ENCODE data around the gene KEAP1.
A peak's percentile ranks its signal among the peaks of the same experiment; 100 is the strongest.
"Not testable (repeated sequence)": the region's sequence is repeated elsewhere in the genome, so short reads cannot be mapped to it uniquely, and the experiment has no call there.

KEAP1 gene

GRCh38 chr19:10491472-10492047, 11.6 kb downstream of the KEAP1 start:
- DNase-seq, result no peak

DNA sequence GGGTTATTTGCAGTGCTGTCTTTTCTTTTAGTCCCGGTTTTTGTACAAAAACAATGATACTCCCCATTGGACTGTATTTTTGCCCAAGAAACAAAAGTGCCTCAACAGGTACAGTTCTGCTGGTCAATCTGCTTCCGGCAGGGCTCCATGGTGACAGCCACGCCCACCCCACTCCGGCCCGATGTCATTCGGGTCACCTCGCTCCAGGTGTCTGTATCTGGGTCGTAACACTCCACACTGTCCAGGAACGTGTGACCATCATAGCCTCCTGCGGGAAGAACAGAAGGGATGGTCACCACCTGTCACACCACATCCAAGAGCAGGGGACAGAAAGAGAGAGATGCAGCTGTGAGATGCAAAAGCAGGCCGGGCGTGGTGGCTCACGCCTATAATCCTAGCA, 16.6 kb downstream of the KEAP1 start:
- no peak for DNase-seq

DNA sequence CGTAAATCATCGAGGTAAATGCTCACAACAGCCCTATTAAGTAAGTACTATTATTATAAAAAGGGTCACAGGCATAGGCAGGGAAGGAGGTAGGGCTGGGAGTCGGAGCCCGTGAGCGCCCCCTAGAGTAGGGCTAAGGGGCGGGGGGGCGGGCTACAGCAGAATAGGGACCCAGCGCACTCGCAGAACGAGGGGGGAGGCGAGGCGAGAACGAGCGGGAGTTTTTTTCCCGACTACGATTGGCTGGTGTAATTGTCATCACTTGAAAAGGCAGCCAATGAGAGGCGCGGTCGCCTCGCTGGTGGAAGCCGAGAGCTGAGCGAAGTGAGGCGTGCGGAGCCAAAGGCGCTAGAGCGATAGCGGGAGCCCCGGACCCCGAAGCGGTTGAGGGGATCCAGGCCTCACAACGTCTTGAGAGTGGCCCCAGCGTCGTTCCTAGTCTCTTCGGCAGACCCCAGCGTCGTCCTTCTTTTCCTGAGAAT, 24.2 kb downstream of the KEAP1 start:
- peak; percentile 96 for DNase-seq

DNA sequence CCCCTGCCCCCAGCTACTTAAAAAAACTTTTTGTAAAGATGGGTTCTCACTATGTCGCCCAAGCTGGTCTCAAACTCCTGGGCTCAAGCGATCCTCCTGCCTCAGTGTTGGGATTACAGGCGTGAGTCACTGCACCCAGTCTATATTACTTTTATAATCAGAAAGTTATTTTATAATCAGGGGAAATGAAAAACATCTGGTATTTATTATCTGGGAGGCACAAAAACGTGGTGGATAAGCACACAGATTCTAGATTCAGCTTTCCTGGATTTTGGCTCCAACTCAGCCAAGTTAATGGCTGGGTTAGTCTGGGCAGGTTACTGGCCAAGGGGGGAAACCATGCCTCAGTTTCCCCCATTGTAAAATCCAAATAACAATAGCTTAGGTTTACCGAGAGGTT, 24.7 kb downstream of the KEAP1 start:
- no peak for DNase-seq

DNA sequence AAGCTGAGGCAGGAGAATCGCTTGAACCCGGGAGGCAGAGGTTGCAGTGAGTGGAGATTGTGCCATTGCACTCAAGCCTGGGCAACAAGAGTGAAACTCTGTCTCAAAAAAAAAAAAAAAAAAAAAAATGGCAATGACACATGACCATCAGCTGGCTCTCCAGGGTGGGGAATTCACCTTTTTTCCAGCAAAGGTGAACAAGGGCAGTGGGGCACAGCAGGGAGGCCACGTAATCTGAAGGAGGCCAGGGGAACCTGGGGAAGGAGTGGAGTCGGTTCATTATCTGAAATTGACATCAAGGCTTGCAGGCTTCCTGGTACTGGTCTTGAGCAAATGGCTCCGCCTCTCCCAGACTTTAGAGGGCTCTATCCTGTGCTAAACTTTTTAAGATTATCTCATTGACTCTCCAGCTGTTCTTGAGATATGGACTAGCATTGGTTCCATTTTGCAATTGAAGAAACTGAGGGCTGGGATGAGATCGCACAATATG, 28.1 kb downstream of the KEAP1 start:
- DNase-seq, result no peak

DNA sequence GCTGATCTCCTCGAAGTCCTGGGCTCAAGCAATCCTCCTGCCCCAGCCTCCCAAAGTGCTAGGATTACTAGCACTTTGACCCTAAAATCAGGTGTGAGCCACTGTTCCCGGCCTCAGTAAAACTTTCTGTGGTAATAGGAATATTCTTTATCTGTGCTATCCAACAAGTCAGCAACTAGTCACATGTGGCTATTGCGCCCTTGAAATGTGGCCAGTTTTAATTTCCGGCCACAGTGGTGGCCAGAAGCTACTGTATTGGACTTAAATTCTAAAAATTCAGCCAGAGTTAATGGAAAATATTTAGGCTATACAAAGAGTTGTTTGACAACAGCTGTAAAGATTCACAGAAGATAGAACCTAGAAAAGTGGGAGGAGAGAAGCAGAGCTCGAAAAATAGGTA, 30.0 kb downstream of the KEAP1 start:
- DNase-seq, result no peak

GRCh38 chr19:10471909-10472308, 31.2 kb downstream of the KEAP1 start:
- DNase-seq, result peak; percentile 59

GRCh38 chr19:10468133-10468532, 35.0 kb downstream of the KEAP1 start:
- no peak for DNase-seq

- no peak for DNase-seq
Observed at GRCh38 chr19:10467104-10467706, 36.0 kb downstream of the KEAP1 start.

DNA sequence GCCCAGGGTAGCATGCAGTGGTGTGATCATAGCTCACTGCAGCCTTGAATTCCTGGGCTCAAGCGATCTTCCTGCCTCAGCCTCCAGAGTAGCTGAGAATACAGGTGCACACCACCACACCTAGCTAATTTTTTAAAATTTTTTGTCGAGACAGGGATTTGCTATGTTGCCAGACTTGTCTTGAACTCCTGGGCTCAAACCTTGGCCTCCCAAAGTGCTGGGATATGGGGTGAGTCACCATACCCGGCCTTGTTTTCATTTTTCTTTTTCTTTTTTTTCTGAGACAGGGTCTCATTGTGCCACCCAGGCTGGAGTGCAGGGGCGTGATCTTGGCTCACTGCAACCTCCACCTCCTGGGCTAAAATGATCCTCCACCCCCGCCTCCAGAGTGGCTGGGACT, 38.7 kb downstream of the KEAP1 start:
- no peak for DNase-seq

GRCh38 chr19:10462557-10462956, 40.6 kb downstream of the KEAP1 start:
- no peak for DNase-seq

GRCh38 chr19:10462042-10462441, 41.1 kb downstream of the KEAP1 start:
- not testable (repeated sequence) for DNase-seq

- DNase-seq, result peak; percentile 90
Observed at GRCh38 chr19:10461047-10461949, 41.9 kb downstream of the KEAP1 start.

- no peak for DNase-seq
Observed at GRCh38 chr19:10460714-10461046, 42.5 kb downstream of the KEAP1 start.

- not testable (repeated sequence) for DNase-seq
Observed at GRCh38 chr19:10458733-10459132, 44.4 kb downstream of the KEAP1 start.

DNA sequence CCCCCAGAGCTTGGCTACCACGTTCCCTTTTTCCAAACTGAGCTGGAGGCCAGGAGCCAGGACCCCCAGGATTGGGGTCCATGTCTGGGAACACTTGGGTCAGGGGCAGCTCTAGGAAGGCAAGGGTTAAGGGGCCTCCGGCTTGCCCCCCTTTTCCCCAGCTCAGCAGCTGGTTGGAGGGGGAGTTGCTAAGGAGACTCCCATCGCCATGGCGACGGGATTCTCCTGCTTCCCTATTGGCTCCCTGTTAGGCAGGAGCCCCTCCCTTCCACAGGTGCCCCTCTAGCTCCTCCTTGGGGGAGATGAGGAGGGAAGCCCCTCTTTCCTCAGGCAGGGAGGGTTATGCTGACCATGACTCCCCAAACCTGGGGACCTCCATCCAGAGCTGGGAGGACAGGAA, 48.9 kb downstream of the KEAP1 start:
- no peak for DNase-seq

- DNase-seq, result no peak
Observed at GRCh38 chr19:10453852-10454251, 49.3 kb downstream of the KEAP1 start.

DNA sequence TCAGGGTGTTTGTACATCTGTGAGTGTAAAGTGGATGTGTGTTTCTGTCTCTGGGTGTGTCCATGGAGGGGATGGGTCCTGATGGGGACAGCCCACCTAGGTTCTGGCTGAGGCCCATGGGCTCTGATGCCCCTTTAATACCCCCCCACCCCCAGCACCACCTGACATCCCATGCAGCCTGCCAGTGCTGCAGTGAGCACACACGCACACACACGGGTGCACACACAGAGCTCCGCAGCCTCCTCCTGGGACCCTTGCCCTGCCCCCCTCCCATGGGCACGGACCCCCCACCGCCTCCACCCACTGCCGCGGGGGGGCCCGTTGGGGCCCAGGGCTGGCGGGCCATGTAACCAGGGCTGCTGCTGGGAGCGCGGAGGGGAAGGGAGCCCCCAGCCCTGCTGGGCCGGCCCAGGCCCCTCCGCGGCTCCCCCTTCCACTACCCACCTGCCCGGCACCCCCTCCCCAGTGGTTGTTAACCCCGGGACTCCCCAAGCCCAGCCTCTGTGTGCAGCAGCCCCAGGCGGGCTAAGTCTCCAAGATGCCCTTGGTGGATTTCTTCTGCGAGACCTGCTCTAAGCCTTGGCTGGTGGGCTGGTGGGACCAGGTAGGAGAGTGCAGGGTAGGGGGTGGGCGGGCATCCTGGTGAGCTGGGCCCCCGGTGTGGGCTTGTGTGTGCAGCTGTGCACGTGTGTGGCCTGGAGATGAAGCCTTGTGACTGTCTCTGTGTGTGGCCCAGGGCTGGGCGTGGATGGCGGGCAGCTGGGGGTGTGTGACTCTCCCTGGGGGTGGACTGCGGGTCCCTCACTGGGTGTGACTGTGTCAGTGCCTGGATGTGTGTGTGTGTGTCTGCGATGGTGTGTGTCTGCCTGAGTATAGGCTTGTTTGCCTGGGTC, 50.2 kb downstream of the KEAP1 start:
- DNase-seq, result no peak

- no peak for DNase-seq
Observed at GRCh38 chr19:10450853-10451609, 52.1 kb downstream of the KEAP1 start.

DNA sequence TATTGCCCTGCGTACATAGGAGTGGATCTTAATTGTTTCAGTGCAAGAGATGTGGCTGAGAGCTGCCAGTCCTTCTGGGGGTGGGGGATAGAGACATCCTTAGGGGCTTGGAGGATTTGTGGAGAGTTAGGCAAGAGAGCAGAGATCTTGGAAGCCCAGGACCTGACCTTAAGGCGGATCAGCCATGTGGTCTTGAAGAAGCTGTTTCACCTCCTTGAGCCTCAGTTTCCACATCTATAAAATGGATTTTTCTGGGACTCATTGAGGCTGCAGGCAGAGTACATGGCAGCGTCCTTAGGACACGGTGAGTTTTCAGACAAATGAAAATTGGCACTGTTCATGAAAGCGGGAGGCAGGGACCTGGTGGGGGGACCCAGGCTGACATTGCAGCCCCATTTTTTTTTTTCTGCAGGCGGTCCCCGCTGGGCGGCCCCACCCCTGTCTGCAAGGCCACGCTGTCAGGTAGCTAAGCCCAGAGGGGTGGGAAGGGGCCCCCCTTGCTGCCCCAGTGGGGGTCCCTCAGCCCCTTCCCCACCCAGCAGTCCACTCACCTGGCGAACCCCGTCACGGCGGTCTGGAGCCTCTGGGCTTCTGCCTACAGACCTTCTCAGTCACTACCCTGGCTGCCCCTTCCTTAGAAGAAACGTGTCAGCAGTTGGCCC, 52.8 kb downstream of the KEAP1 start:
- no peak for DNase-seq

DNA sequence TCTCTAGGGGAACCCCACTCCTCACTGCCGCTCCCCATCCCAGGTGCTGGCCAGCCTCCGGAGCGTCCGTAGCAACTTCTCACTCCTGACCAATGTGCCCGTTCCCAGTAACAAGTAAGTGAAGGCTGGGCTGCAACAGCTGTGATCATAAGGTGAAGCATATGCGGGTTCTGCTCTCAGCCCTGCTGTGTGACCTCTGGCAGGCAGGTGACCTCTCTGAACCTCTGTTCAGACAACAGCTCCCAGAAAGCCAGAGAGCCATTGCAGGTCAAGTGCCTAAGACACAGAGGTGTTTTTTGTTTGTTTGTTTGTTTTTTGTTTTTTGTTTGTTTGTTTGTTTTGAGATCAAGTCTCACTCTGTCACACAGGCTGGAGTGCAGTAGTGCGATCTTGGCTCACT, 54.1 kb downstream of the KEAP1 start:
- DNase-seq, result no peak

DNA sequence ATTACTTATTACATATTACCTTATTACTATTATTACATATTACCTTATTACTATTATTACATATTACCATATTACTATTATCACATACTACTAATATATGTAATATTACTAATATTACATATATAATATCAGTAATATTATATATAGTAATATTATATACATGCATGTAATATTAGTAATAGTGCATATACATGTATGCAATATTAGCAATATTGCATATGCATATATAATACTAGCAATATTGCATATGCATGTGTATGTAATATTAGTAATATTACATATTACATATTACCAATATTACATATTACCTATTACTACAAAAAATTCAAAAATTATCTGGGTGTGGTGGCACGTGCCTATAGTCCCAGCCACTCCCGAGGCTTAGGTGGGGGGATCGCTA, 60.5 kb downstream of the KEAP1 start:
- DNase-seq, result no peak

Measured in CD4-positive, alpha-beta T cell treated with Interleukin-17A for 1 hour (primary cell).